HepG2 (cell line): ENCODE measurements around the gene UBE3B.

ENCODE experiments used
- HNRNPLL ChIP-seq: fragments of 200-400 bp; formaldehyde crosslinking; IDR thresholded peaks from 2 replicates; pipeline ENCODE4 v1.6.1; 2017; ENCODE audit warnings: mild to moderate bottlenecking, low read depth, low read length; ENCODE audit not compliant: poor library complexity, severe bottlenecking
- PHB2 ChIP-seq: fragments of 450-650 bp; IDR thresholded peaks from 2 replicates; pipeline ENCODE4 v1.6.1; 2018; ENCODE audit not compliant: partially characterized antibody
- SP1 ChIP-seq, 2 experiments: fragments of 450-650 bp in 1 of 2; sonication (generic) in 1 of 2; formaldehyde crosslinking in 1 of 2; IDR thresholded peaks; 2 replicates each; pipeline versions ENCODE4 v1.4.0 to v1.6.1; 2016 to 2020; ENCODE audit warnings: missing genetic modification reagents in 1 of 2
- ZNF34 ChIP-seq: sonication (generic); formaldehyde crosslinking; IDR thresholded peaks from 2 replicates; pipeline ENCODE4 v1.4.0; 2020; ENCODE audit warnings: mild to moderate bottlenecking, missing genetic modification reagents, borderline replicate concordance
- ZNF670 ChIP-seq: sonication (generic); formaldehyde crosslinking; IDR thresholded peaks from 2 replicates; pipeline ENCODE4 v1.8.0; 2022; ENCODE audit warnings: mild to moderate bottlenecking, missing genetic modification reagents, borderline replicate concordance
- TF ChIP-seq, protein P1 (sequence below): sonication (generic); formaldehyde crosslinking; IDR thresholded peaks from 2 replicates; pipeline ENCODE4 v1.5.0; 2020; ENCODE audit warnings: mild to moderate bottlenecking, missing genetic modification reagents, moderate library complexity
- TF ChIP-seq, protein P2 (sequence below): sonication (generic); formaldehyde crosslinking; conservative IDR thresholded peaks from 2 replicates; pipeline ENCODE4 v1.4.0; 2020; ENCODE audit warnings: missing genetic modification reagents

DNA sequence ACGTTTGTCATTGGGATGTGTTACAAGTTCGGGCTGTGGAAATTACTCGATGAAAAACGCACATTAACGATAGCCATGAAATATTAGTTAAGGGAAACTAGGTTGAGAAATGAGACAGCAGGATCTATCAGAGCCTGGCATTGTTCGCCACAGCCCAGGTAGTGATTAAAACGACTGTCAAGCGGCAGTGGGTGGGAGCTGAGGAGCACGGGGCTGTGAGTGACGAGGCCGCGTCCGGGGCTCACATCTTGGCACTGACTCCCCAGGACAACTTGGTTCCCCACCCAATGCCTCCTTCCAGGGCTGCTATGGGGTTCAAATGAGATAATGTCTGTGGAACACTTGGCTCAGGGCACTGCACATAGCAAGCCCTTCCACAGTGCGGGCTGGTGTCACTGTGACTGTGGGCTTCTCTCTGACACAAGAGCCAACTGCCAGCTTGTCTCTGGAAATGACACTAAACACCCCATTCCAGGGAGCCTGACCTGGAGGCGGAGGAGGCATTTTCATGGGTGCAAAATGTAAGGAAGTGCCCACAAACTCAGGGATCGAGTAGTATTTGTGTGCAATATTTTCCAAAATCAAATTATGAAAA is 76.6 kb downstream of the UBE3B start:
- no peak for TF ChIP-seq HNRNPLL
- no peak for TF ChIP-seq ZNF34 (CRISPR knock-in tag)
- TF ChIP-seq, protein P1, sequence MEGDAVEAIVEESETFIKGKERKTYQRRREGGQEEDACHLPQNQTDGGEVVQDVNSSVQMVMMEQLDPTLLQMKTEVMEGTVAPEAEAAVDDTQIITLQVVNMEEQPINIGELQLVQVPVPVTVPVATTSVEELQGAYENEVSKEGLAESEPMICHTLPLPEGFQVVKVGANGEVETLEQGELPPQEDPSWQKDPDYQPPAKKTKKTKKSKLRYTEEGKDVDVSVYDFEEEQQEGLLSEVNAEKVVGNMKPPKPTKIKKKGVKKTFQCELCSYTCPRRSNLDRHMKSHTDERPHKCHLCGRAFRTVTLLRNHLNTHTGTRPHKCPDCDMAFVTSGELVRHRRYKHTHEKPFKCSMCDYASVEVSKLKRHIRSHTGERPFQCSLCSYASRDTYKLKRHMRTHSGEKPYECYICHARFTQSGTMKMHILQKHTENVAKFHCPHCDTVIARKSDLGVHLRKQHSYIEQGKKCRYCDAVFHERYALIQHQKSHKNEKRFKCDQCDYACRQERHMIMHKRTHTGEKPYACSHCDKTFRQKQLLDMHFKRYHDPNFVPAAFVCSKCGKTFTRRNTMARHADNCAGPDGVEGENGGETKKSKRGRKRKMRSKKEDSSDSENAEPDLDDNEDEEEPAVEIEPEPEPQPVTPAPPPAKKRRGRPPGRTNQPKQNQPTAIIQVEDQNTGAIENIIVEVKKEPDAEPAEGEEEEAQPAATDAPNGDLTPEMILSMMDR: no peak
- TF ChIP-seq, protein P2, sequence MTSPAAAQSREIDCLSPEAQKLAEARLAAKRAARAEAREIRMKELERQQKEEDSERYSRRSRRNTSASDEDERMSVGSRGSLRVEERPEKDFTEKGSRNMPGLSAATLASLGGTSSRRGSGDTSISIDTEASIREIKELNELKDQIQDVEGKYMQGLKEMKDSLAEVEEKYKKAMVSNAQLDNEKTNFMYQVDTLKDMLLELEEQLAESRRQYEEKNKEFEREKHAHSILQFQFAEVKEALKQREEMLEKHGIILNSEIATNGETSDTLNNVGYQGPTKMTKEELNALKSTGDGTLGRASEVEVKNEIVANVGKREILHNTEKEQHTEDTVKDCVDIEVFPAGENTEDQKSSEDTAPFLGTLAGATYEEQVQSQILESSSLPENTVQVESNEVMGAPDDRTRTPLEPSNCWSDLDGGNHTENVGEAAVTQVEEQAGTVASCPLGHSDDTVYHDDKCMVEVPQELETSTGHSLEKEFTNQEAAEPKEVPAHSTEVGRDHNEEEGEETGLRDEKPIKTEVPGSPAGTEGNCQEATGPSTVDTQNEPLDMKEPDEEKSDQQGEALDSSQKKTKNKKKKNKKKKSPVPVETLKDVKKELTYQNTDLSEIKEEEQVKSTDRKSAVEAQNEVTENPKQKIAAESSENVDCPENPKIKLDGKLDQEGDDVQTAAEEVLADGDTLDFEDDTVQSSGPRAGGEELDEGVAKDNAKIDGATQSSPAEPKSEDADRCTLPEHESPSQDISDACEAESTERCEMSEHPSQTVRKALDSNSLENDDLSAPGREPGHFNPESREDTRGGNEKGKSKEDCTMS (CRISPR knock-in tag): no peak
- no peak for TF ChIP-seq ZNF670 (CRISPR knock-in tag)
- no peak for TF ChIP-seq PHB2
- TF ChIP-seq SP1 (IDR thresholded peaks at IDR 0.05): no peak
- no peak for TF ChIP-seq SP1 (CRISPR knock-in tag; IDR thresholded peaks at IDR 0.05)
